IMR-90 (cell line): ENCODE data around the gene INSR. TPM values are rescaled to one million over a fixed set of nuclear protein-coding genes. Genes with fewer than 3 reads are reported as not detected.

Experiments
- ATAC-seq: fragments of 200-7000 bp; cut with Tn5 transposase; 2 replicates; pipeline ENCODE4 v1.9.1; 2020; ENCODE audit warnings: low read depth, mild to moderate bottlenecking, moderate library complexity
- BruUV-seq: library from RNA; stranded (reverse); fragments of 400-500 nt; replicated peaks from 2 replicates; lab custom pipeline; 2021; lab: Mats Ljungman, UMichigan
- CTCF ChIA-PET: fragments of 300-600 bp; formaldehyde crosslinking; extraction: SDS; loops from one replicate; lab custom pipeline; 2021; ENCODE audit warnings: antibody characterized with exemption; lab: Yijun Ruan, JAX
- POLR2A ChIA-PET: fragments of 300-600 bp; sonication (Branson Sonifier 250); formaldehyde crosslinking; loops from one replicate; lab custom pipeline; 2022; ENCODE audit warnings: antibody characterized with exemption; ENCODE audit not compliant: unreplicated experiment; lab: Charles Lee
- DNase-seq: peaks from one replicate; pipeline ENCODE4 v3.0.0; 2013
- H2AFZ ChIP-seq: replicated peaks from 2 replicates; pipeline ENCODE3; 2013; ENCODE audit warnings: low read length, mild to moderate bottlenecking; ENCODE audit not compliant: poor library complexity
- H2AK5ac ChIP-seq: 2 replicates; pipeline ENCODE4 v1.6.1; 2013; ENCODE audit warnings: low read depth, low read length, inconsistent platforms
- H2AK9ac ChIP-seq: replicated peaks from 2 replicates; pipeline ENCODE3; 2013; ENCODE audit warnings: mild to moderate bottlenecking, low read depth, low read length, moderate library complexity; ENCODE audit not compliant: poor library complexity
- H2BK120ac ChIP-seq: 2 replicates; pipeline ENCODE4 v1.6.1; 2013; ENCODE audit warnings: low read depth, low read length, inconsistent platforms
- H2BK15ac ChIP-seq: 3 replicates; pipeline ENCODE4 v1.6.1; 2013; ENCODE audit warnings: low read depth, low read length, inconsistent platforms
- H2BK20ac ChIP-seq: 2 replicates; pipeline ENCODE4 v1.6.1; 2013; ENCODE audit warnings: low read depth, mild to moderate bottlenecking, inconsistent platforms, low read length, moderate library complexity
- H2BK5ac ChIP-seq: 2 replicates; pipeline ENCODE4 v1.6.1; 2013; ENCODE audit warnings: mild to moderate bottlenecking, low read depth, low read length, inconsistent platforms; ENCODE audit not compliant: poor library complexity, severe bottlenecking
- H3K14ac ChIP-seq: replicated peaks from 2 replicates; pipeline ENCODE4 v1.6.1; 2013; ENCODE audit warnings: low read depth, low read length, inconsistent platforms
- H3K18ac ChIP-seq: 2 replicates; pipeline ENCODE4 v1.6.1; 2013; ENCODE audit warnings: low read depth, low read length, control low read depth
- H3K23ac ChIP-seq: 2 replicates; pipeline ENCODE4 v1.6.1; 2013; ENCODE audit warnings: low read depth, low read length, inconsistent platforms
- H3K27ac ChIP-seq: 2 replicates; pipeline ENCODE4 v1.5.1; 2013; ENCODE audit warnings: mild to moderate bottlenecking, control low read depth, low read length; ENCODE audit not compliant: insufficient read depth
- H3K27me3 ChIP-seq: 2 replicates; pipeline ENCODE4 v1.6.1; 2013; ENCODE audit warnings: low read length; ENCODE audit not compliant: control insufficient read depth, insufficient read depth
- H3K36me3 ChIP-seq: 2 replicates; pipeline ENCODE4 v1.6.1; 2013; ENCODE audit warnings: low read length, mixed read lengths; ENCODE audit not compliant: control insufficient read depth, insufficient read depth
- H3K4ac ChIP-seq: 2 replicates; pipeline ENCODE4 v1.6.1; 2013; ENCODE audit warnings: low read depth, low read length, inconsistent platforms
- H3K4me1 ChIP-seq: 2 replicates; pipeline ENCODE4 v1.6.1; 2013; ENCODE audit warnings: low read length, mixed read lengths; ENCODE audit not compliant: control insufficient read depth, insufficient read depth
- H3K4me2 ChIP-seq: 2 replicates; pipeline ENCODE4 v1.6.1; 2013; ENCODE audit warnings: low read depth, mild to moderate bottlenecking, control low read depth, low read length, moderate library complexity
- H3K4me3 ChIP-seq: 2 replicates; pipeline ENCODE4 v1.5.1; 2013; ENCODE audit warnings: low read depth, mild to moderate bottlenecking, control low read depth, low read length, moderate library complexity; ENCODE audit not compliant: insufficient read depth
- H3K56ac ChIP-seq: 2 replicates; pipeline ENCODE4 v1.6.1; 2013; ENCODE audit warnings: low read length, inconsistent platforms; ENCODE audit not compliant: insufficient read depth; ENCODE audit errors: extremely low read depth
- H3K79me1 ChIP-seq, 2 experiments: 2 replicates each; pipeline ENCODE4 v1.6.1; 2013; ENCODE audit warnings: low read length in 2 of 2, inconsistent platforms in 1 of 2, low read depth in 1 of 2
- H3K9ac ChIP-seq: 2 replicates; pipeline ENCODE4 v1.6.1; 2013; ENCODE audit warnings: low read depth, low read length, control low read depth
- H3K9me1 ChIP-seq: 2 replicates; pipeline ENCODE4 v1.6.1; 2013; ENCODE audit warnings: low read length, inconsistent platforms; ENCODE audit not compliant: insufficient read depth
- H3K9me3 ChIP-seq: 2 replicates; pipeline ENCODE4 v1.6.1; 2013; ENCODE audit warnings: low read length; ENCODE audit not compliant: control insufficient read depth, insufficient read depth
- H4K20me1 ChIP-seq: 2 replicates; pipeline ENCODE4 v1.6.1; 2013; ENCODE audit warnings: low read length, inconsistent platforms; ENCODE audit not compliant: insufficient read depth
- H4K5ac ChIP-seq: 2 replicates; pipeline ENCODE4 v1.6.1; 2013; ENCODE audit warnings: mild to moderate bottlenecking, low read depth, low read length, control low read depth
- H4K8ac ChIP-seq, 2 experiments: 2 replicates each; pipeline ENCODE4 v1.6.1; 2013; ENCODE audit warnings: low read depth in 2 of 2, low read length in 2 of 2, control low read depth in 1 of 2, inconsistent platforms in 1 of 2
- H4K91ac ChIP-seq: 2 replicates; pipeline ENCODE4 v1.6.1; 2013; ENCODE audit warnings: low read depth, low read length, inconsistent platforms; ENCODE audit not compliant: insufficient read depth
- BHLHE40 ChIP-seq: fragments of 150-350 bp; IDR thresholded peaks from 2 replicates; pipeline ENCODE4 v1.6.1; 2016; ENCODE audit warnings: mild to moderate bottlenecking, low read depth, low read length
- CEBPB ChIP-seq: IDR thresholded peaks from 2 replicates; pipeline ENCODE4 v1.6.1; 2012; ENCODE audit warnings: low read depth, low read length, improper control_type of control experiment
- CHD1 ChIP-seq: IDR thresholded peaks from 2 replicates; pipeline ENCODE4 v1.6.1; 2012; ENCODE audit warnings: low read depth, low read length, improper control_type of control experiment
- CTCF ChIP-seq: conservative IDR thresholded peaks from 2 replicates; pipeline ENCODE4 v1.5.1; 2012; ENCODE audit warnings: mild to moderate bottlenecking, low read depth, low read length, improper control_type of control experiment
- ELK1 ChIP-seq: fragments of 150-350 bp; IDR thresholded peaks from 2 replicates; pipeline ENCODE4 v1.6.1; 2016; ENCODE audit warnings: low read depth, mild to moderate bottlenecking, low read length, moderate library complexity, borderline replicate concordance
- FOS ChIP-seq: fragments of 150-350 bp; IDR thresholded peaks from 2 replicates; pipeline ENCODE4 v1.6.1; 2016; ENCODE audit warnings: low read depth, low read length
- MAFK ChIP-seq: IDR thresholded peaks from 2 replicates; pipeline ENCODE4 v1.6.1; 2012; ENCODE audit warnings: low read depth, low read length, improper control_type of control experiment
- MAZ ChIP-seq: IDR thresholded peaks from 2 replicates; pipeline ENCODE4 v1.6.1; 2012; ENCODE audit warnings: low read depth, mild to moderate bottlenecking, low read length, improper control_type of control experiment, moderate library complexity, borderline replicate concordance
- MXI1 ChIP-seq: IDR thresholded peaks from 2 replicates; pipeline ENCODE4 v1.6.1; 2012; ENCODE audit warnings: low read depth, mild to moderate bottlenecking, low read length, moderate library complexity, borderline replicate concordance
- NFE2L2 ChIP-seq: fragments of 150-350 bp; IDR thresholded peaks from 2 replicates; pipeline ENCODE4 v1.6.1; 2016; ENCODE audit warnings: low read depth, mild to moderate bottlenecking, low read length
- POLR2A ChIP-seq: IDR thresholded peaks from 2 replicates; pipeline ENCODE4 v1.6.1; 2012; ENCODE audit warnings: mild to moderate bottlenecking, low read depth, low read length
- RAD21 ChIP-seq: IDR thresholded peaks from 2 replicates; pipeline ENCODE4 v1.6.1; 2012; ENCODE audit warnings: low read length, improper control_type of control experiment
- RCOR1 ChIP-seq: IDR thresholded peaks from 2 replicates; pipeline ENCODE4 v1.6.1; 2012; ENCODE audit warnings: mild to moderate bottlenecking, low read length, improper control_type of control experiment; ENCODE audit not compliant: insufficient replicate concordance
- RFX5 ChIP-seq: IDR thresholded peaks from 2 replicates; pipeline ENCODE4 v1.8.0; 2012; ENCODE audit warnings: low read depth, mild to moderate bottlenecking, low read length, moderate library complexity
- SMC3 ChIP-seq: fragments of 150-350 bp; IDR thresholded peaks from 2 replicates; pipeline ENCODE4 v1.6.1; 2016; ENCODE audit warnings: low read depth, mild to moderate bottlenecking, antibody characterized with exemption, low read length, moderate library complexity
- WGBS, 2 experiments: methylation state at CpG; one replicate each; pipeline versions ENCODE4 v1.1.5 to v1.1.7; 2013; ENCODE audit warnings: missing lambda C conversion rate in 2 of 2; ENCODE audit not compliant: insufficient read length in 1 of 2; ENCODE audit errors: extremely low coverage in 2 of 2; 5-methylcytosine and 5-hydroxymethylcytosine counted together
- dilution Hi-C: fragments of 300-500 bp; cut with HindIII; formaldehyde crosslinking; loops from one replicate; pipeline ENCODE4 v1.14.3; 2018; ENCODE audit warnings: low sequenced_read_pairs; ENCODE audit not compliant: unreplicated experiment
- in situ Hi-C: fragments of 300-500 bp; cut with MboI; formaldehyde crosslinking; loops from 3 replicates; pipeline ENCODE4 v1.14.3; 2019; ENCODE audit warnings: low sequenced_read_pairs, inconsistent platforms, mixed read lengths
- intact Hi-C: fragments of 100-400 bp; cut with micrococcal nuclease; formaldehyde crosslinking; loops from 2 replicates; pipeline ENCODE4 v1.10.0; 2022
- polyA plus RNA-seq, 3 experiments: library from polyadenylated mRNA; depleted of rRNA; stranded (reverse); fragments of >200 nt; gene quantifications; 2 replicates each; pipeline ENCODE4 v1.2.3, GENCODE V29; 2012; ENCODE audit warnings: low replicate concordance in 1 of 3
- total RNA-seq: library from RNA; depleted of rRNA; stranded (reverse); fragments of >200 nt; gene quantifications from 2 replicates; pipeline ENCODE4 v1.2.3, GENCODE V29; 2012
- TF ChIP-seq, protein P1 (sequence below): fragments of 150-350 bp; IDR thresholded peaks from 2 replicates; pipeline ENCODE4 v1.6.1; 2017; ENCODE audit warnings: mild to moderate bottlenecking, antibody characterized with exemption, low read length, low read depth

INSR gene
- total and polyA plus RNA-seq, 2 of the 4 experiments (the other 2 are of a cell fraction) = 2.8 to 7.9 TPM

DNA sequence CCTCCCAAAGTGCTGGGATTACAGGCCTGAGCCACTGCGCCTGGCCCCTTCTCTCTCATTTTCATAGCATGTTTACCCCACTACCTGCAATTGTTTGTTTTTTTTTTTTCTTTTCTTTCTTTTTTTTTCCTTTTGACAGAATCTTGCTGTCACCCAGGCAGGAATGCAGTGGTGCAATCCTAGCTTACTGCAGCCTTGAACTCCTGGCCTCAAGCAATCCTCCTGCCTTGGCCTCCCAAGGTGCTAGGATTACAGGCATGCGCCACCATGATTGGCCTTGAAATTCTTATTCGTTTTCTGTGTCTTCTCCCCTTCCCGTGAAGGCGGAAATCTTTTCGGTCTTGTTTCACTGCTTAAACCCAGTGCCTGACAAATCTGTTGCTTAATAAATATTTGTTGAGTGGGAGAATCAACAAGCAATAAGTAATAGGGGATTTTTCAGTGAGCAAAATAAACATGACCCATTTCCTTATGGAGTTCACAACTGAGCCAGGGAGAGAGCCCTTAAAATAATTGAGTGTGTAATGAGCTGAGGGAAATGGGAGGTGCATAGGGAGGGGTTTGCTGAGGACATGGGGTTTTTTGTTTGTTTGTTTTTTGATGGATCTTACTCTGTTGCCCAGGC, 1.8 kb upstream of the INSR start:
- no peak overlapping the region for H2BK120ac ChIP-seq
- no peak overlapping the region for H2BK5ac ChIP-seq
- no TSS peak for BruUV-seq
- no peak overlapping the region for H3K27ac ChIP-seq
- no peak overlapping the region for H3K4me3 ChIP-seq
- no peak overlapping the region for H2BK15ac ChIP-seq
- H3K9ac ChIP-seq = no peak overlapping the region
- H4K8ac ChIP-seq = no peak overlapping the region
- dilution Hi-C loops = no loop called here
- H3K18ac ChIP-seq = no peak overlapping the region
- in situ Hi-C loops = no loop called here
- no peak overlapping the region for H3K4ac ChIP-seq
- H4K20me1 ChIP-seq = no peaks in the 10 kb centered on the region
- WGBS, 2 experiments = 70% methylated on average over 2 of the region's 6 CpGs; no CpG with 5 or more reads in 1 of the 2 experiments
- H3K14ac ChIP-seq = no peak overlapping the region
- H3K9me1 ChIP-seq = 0 out of 2 replicates have a peak, but pooled peaks cover 6% of the 10 kb centered on the region
- ChIA-PET POLR2A (no interaction called here), CTCF (no interaction called here)
- ATAC-seq = no peak
- H2AK5ac ChIP-seq = no peak overlapping the region
- peaks cover 5 to 7% of the 10 kb centered on the region in 2 experiments; a peak in 2 of 4 replicates for H3K79me1 ChIP-seq
- no peak overlapping the region for H4K91ac ChIP-seq
- no peak overlapping the region for H3K56ac ChIP-seq
- H4K5ac ChIP-seq = no peak overlapping the region
- peaks cover 3% of the 10 kb centered on the region; the same call in 1 of the 2 replicates for H3K4me1 ChIP-seq
- H3K23ac ChIP-seq = no peak overlapping the region
- intact Hi-C loops = loop anchor here (2.0 kb wide), 1 partner anchor 147 kb away; no protein-coding TSS in a partner anchor
- no peak for DNase-seq
- no peaks in the 10 kb centered on the region for H3K9me3 ChIP-seq
- H3K27me3 ChIP-seq = no peaks in the 10 kb centered on the region; the same call in 1 of the 2 replicates
- H3K4me2 ChIP-seq = no peak overlapping the region
- H2AK9ac ChIP-seq = no peak overlapping the region
- H2BK20ac ChIP-seq = no peak overlapping the region
- no peak overlapping the region for H2AFZ ChIP-seq
- TF ChIP-seq RAD21 (no peak), MAFK (no peak), FOS (no peak), CTCF (no peak), NFE2L2 (no peak), CHD1 (no peak), BHLHE40 (no peak), MXI1 (no peak), POLR2A (no peak), ELK1 (no peak), RCOR1 (no peak), RFX5 (no peak), MAZ (no peak), SMC3 (no peak), CEBPB (no peak)
- TF ChIP-seq, protein P1, sequence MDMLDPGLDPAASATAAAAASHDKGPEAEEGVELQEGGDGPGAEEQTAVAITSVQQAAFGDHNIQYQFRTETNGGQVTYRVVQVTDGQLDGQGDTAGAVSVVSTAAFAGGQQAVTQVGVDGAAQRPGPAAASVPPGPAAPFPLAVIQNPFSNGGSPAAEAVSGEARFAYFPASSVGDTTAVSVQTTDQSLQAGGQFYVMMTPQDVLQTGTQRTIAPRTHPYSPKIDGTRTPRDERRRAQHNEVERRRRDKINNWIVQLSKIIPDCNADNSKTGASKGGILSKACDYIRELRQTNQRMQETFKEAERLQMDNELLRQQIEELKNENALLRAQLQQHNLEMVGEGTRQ = no peak
- no peaks in the 10 kb centered on the region for H3K36me3 ChIP-seq
